ENCODE data around the gene ADGRD1. TPM values are rescaled to one million over a fixed set of nuclear protein-coding genes. Genes with fewer than 3 reads are reported as not detected.

Gene ADGRD1
- total RNA-seq, 1 experiment from 2014 or later, result 0.77 TPM

GRCh38 chr12:131137836-131138637 lies 184.3 kb downstream of the ADGRD1 start:
- no peaks in the 10 kb centered on the region for H3K36me3 Mint-ChIP-seq
- no peak for TF ChIP-seq ZNF232 (CRISPR knock-in tag; IDR thresholded peaks at IDR 0.05)
- no peak for TF ChIP-seq STAT6 (CRISPR knock-in tag; conservative IDR thresholded peaks at IDR 0.05; ENCODE audit: low read depth)
- TF ChIP-seq TEAD1 (CRISPR knock-in tag; IDR thresholded peaks at IDR 0.05), result no peak
- no peak for TF ChIP-seq JUN (CRISPR knock-in tag; IDR thresholded peaks at IDR 0.05)
- TF ChIP-seq CREB1 (CRISPR knock-in tag; IDR thresholded peaks at IDR 0.05), result no peak
- TF ChIP-seq NR3C1 (CRISPR knock-in tag; conservative IDR thresholded peaks at IDR 0.05; ENCODE audit: low read depth), result no peak
- no peaks in the 10 kb centered on the region for H3K9me3 Mint-ChIP-seq
- peaks cover 4% of the 10 kb centered on the region for H3K4me1 Mint-ChIP-seq
- ATAC-seq (peak; percentile 63), DNase-seq (ENCODE audit: low spot score) (no peak)
- no peak overlapping the region for H3K4me3 Mint-ChIP-seq
- ChIA-PET POLR2A (no interaction called here), CTCF (interaction anchor here (0.8 to 1.7 kb wide), 6 partner anchors 22 to 317 kb away, joined by 3 to 10 read pairs (median 6); no protein-coding TSS in a partner anchor)
- H3K27me3 Mint-ChIP-seq (ENCODE audit: low read depth), result no peaks in the 10 kb centered on the region
- H3K27ac Mint-ChIP-seq, result no peak overlapping the region

GRCh38 chr12:131138638-131139362 lies 185.1 kb downstream of the ADGRD1 start:
- peaks cover 8% of the 10 kb centered on the region for H3K4me1 Mint-ChIP-seq
- H3K9me3 Mint-ChIP-seq, result no peaks in the 10 kb centered on the region
- H3K27me3 Mint-ChIP-seq (ENCODE audit: low read depth), result no peaks in the 10 kb centered on the region
- DNase-seq (ENCODE audit: low spot score), result no peak
- H3K27ac Mint-ChIP-seq, result no peak overlapping the region
- ChIA-PET POLR2A (interaction anchor here (0.6 kb wide), 1 partner anchor 798 kb away, joined by 4 read pairs; no protein-coding TSS in a partner anchor), CTCF (interaction anchor here (0.8 to 1.7 kb wide), 6 partner anchors 21 to 314 kb away, joined by 3 to 10 read pairs (median 4); no protein-coding TSS in a partner anchor)
- no peak overlapping the region for H3K4me3 Mint-ChIP-seq
- no peaks in the 10 kb centered on the region for H3K36me3 Mint-ChIP-seq
- ATAC-seq, result no peak
- TF ChIP-seq NR1H2 (CRISPR knock-in tag; IDR thresholded peaks at IDR 0.05), result no peak
- no peak for TF ChIP-seq NFYB (CRISPR knock-in tag; conservative IDR thresholded peaks at IDR 0.05; ENCODE audit: low read depth)
- no peak for TF ChIP-seq TEAD1 (CRISPR knock-in tag; IDR thresholded peaks at IDR 0.05)
- no peak for TF ChIP-seq FOXK1 (CRISPR knock-in tag; IDR thresholded peaks at IDR 0.05)
- no peak for TF ChIP-seq NR3C1 (CRISPR knock-in tag; conservative IDR thresholded peaks at IDR 0.05; ENCODE audit: low read depth)
- TF ChIP-seq PREB (CRISPR knock-in tag; IDR thresholded peaks at IDR 0.05; ENCODE audit: borderline replicate concordance), result no peak
- no peak for TF ChIP-seq ATF3 (CRISPR knock-in tag; conservative IDR thresholded peaks at IDR 0.05)
- TF ChIP-seq SP1 (CRISPR knock-in tag; conservative IDR thresholded peaks at IDR 0.05), result no peak

GRCh38 chr12:131139363-131140068 lies 185.8 kb downstream of the ADGRD1 start:
- CTCF ChIA-PET, result interaction anchor here (0.7 to 1.3 kb wide), 2 partner anchors 20 to 35 kb away, joined by 3 to 4 read pairs; no protein-coding TSS in a partner anchor
- TF ChIP-seq ESRRA (CRISPR knock-in tag; IDR thresholded peaks at IDR 0.05; ENCODE audit: borderline replicate concordance), result no peak
- no peak for TF ChIP-seq SMAD4 (CRISPR knock-in tag; IDR thresholded peaks at IDR 0.05)
- no peak for TF ChIP-seq ZNF263 (CRISPR knock-in tag; IDR thresholded peaks at IDR 0.05; ENCODE audit: low read depth)
- no peak for TF ChIP-seq ELF4 (CRISPR knock-in tag; IDR thresholded peaks at IDR 0.05; ENCODE audit: low read depth)
- TF ChIP-seq GRHL2 (CRISPR knock-in tag; IDR thresholded peaks at IDR 0.05; ENCODE audit: insufficient replicate concordance, severe bottlenecking), result no peak
- no peak for TF ChIP-seq CTCF (IDR thresholded peaks at IDR 0.05)
- no peak for TF ChIP-seq ERG (CRISPR knock-in tag; IDR thresholded peaks at IDR 0.05)
- TF ChIP-seq TP53 (CRISPR knock-in tag; IDR thresholded peaks at IDR 0.05), result no peak
- no peak for TF ChIP-seq CDX4 (CRISPR knock-in tag; IDR thresholded peaks at IDR 0.05; ENCODE audit: borderline replicate concordance)

More at GRCh38 chr12:131139363-131140068, 185.8 kb downstream of the ADGRD1 start:
- Mint-ChIP-seq H3K36me3 (no peaks in the 10 kb centered on the region), H3K4me3 (no peak overlapping the region), H3K9me3 (no peaks in the 10 kb centered on the region), H3K27ac (no peak overlapping the region), H3K27me3 (ENCODE audit: low read depth) (no peaks in the 10 kb centered on the region), H3K4me1 (peaks cover 8% of the 10 kb centered on the region)
- ATAC-seq, result no peak
- DNase-seq (ENCODE audit: low spot score), result no peak
- POLR2A ChIA-PET, result no interaction called here

Data from WTC11 (cell line).